CD4-positive, alpha-beta T cell treated with Interleukin-6 for 4 hours (primary cell): ENCODE data around the gene LARP4B.

ENCODE experiments used
- DNase-seq: peaks from one replicate; pipeline ENCODE4 v3.0.0-alpha.2; 2020; ENCODE audit warnings: mixed read lengths

Gene LARP4B

GRCh38 chr10:865257-865656 lies 66.2 kb downstream of the LARP4B start:
- no peak for DNase-seq

- DNase-seq = no peak
Observed at GRCh38 chr10:860519-860918, 71.0 kb downstream of the LARP4B start.

GRCh38 chr10:856416-857157 lies 74.9 kb downstream of the LARP4B start:
- DNase-seq = no peak

- no peak for DNase-seq
Observed at GRCh38 chr10:855671-856070, 75.8 kb downstream of the LARP4B start.

GRCh38 chr10:855079-855478 lies 76.4 kb downstream of the LARP4B start:
- DNase-seq = no peak

GRCh38 chr10:853017-853416 lies 78.5 kb downstream of the LARP4B start:
- DNase-seq = no peak

- no peak for DNase-seq
Observed at GRCh38 chr10:852386-852785, 79.1 kb downstream of the LARP4B start.

- DNase-seq = no peak
Observed at GRCh38 chr10:851901-852300, 79.6 kb downstream of the LARP4B start.

DNA sequence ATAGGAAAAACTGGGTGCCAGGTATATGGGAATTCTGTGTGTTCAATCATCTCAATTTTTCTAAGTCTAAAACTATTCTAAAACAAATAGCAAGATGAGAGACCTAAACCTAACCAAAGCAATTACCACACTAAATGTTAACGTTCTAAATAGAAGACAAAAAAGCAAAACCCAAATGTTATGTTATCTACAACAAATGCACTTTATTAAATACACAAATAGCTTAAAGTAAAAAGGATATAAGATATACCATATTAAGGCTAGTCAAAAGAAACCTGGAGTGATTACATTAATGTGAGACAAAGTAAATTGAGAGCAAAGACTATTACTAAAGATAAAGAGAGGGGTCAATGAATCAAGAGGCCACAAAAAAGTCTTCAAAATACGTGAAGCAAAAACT lies 81.4 kb downstream of the LARP4B start:
- no peak for DNase-seq

DNA sequence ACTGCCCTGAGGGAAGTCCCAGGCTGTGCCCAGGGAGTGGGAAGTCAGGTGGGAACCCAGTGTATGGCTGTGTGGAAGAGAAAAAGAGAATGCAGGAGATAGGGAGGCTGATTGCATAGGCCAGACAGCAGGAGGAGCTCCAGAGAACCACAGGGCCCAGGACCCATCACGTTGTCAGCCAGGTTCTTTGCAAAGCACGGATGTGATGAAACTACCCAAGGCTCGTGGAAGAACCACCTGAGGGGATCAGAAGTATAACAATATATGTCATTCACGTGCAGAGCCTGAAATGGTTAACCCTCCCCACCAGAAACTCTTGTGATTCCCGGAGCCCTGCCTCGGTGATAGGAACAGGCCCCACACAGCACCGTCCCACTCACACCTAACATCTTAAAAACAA lies 83.6 kb downstream of the LARP4B start:
- DNase-seq = no peak

GRCh38 chr10:846126-846685 lies 85.3 kb downstream of the LARP4B start:
- no peak for DNase-seq

DNA sequence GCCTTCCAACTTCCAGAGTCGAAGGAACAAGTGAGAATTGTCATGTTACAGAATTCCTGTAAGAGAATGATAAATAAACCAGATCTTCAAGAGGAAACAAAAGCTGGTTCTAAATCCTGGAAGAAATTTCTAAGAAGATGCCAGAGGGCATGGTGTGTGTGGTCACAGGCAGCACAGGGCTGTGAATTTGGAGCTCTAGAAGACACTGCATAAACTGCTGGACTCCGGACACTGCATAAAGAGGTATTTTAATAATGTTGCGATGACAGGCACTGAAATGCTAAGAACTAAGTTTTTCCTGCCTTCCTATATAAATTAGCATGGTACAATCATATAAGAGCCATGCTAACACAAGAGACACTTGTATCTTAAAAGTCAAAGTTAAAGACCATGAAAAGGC lies 86.0 kb downstream of the LARP4B start:
- no peak for DNase-seq

GRCh38 chr10:844552-844951 lies 87.0 kb downstream of the LARP4B start:
- DNase-seq = no peak

- DNase-seq = no peak
Observed at GRCh38 chr10:843703-844102, 87.8 kb downstream of the LARP4B start.

GRCh38 chr10:842795-843194 lies 88.7 kb downstream of the LARP4B start:
- no peak for DNase-seq

- DNase-seq = no peak
Observed at GRCh38 chr10:841535-841934, 90.0 kb downstream of the LARP4B start.

DNA sequence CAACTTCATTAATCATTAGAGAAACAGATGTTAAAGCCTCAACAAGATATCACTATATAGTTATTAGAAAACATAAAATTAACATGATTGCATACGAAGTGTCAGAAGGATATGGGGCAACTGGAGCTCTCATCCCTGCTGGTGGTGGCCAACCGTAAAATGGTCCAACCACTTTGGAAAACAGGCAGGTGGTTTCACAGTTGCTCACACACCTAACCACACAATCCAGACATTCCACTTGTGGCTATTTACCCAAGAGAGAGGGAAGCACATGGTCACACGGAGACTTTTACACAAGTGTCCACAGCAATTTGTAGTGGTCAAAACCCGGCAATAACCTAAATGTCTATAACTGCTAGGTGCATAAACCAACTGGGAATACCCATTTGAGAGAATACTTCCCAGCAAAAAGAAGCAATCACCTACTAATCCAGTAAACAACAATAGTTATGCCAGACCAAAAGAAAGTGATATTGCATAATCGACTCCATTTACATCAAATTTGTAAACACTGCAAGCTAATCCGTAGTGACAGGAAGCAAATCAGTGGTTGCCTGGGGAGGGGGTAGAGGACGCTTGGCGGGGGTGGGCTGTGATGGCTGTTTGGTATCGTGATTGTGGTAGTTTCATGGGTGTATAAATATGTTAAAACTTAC lies 91.8 kb downstream of the LARP4B start:
- DNase-seq = no peak

DNA sequence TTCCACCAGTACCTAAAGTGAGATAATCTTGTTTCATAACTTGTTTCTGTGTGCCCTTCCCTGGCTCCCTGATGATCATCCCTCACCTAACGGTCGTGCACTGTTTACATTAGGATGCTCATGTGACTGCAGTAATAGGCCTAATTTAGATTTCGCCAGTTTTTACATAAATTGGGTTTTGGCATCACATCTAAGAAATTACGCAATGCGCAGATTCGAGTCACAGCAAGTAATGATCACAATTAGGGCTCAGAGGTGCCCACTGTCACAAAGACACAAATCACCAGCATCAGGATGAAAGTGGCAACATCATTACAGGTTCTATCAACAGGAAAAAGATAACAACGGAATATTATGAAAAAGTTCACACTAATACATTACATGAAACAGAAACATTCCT lies 94.7 kb downstream of the LARP4B start:
- DNase-seq = no peak

- no peak for DNase-seq
Observed at GRCh38 chr10:834493-834892, 97.0 kb downstream of the LARP4B start.

- DNase-seq = no peak
Observed at GRCh38 chr10:829241-829640, 102.3 kb downstream of the LARP4B start.

DNA sequence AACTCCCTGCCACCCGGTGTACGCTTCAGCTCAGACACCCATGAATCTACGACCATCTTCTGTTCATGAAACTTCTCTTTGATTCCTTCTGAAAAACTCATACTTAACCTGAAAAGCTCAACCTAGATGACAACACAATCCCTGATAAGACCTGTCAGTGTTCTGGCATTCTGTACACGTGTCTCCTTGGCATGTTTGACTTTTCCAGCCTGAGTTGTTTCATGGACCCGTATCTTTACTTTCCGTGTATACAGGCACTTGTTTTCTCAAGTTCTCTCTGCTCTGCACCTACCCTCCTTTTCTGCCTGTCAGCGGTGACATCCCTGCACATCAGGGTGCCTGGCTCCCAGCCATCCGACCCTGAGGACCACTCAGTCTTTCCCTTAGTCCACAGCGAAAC lies 103.3 kb downstream of the LARP4B start:
- no peak for DNase-seq

DNA sequence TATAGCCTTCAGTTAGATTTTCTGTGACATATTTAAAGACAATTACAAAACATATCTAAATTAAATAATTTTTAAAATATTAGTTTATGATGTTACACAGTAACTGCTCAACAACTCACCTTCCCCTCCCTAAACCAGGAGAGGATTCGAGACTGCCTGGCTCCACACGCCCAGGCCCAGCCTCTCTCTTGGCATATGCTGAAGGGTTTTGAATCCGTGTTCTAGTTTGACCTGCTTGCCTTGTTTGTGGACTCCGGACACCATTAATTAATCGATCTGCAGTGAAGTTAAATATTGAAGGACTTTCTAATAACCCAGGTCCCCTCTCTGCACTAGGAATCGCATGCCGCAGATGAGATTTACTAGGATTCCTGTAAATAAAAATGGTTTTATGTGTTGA lies 106.6 kb downstream of the LARP4B start:
- no peak for DNase-seq

DNA sequence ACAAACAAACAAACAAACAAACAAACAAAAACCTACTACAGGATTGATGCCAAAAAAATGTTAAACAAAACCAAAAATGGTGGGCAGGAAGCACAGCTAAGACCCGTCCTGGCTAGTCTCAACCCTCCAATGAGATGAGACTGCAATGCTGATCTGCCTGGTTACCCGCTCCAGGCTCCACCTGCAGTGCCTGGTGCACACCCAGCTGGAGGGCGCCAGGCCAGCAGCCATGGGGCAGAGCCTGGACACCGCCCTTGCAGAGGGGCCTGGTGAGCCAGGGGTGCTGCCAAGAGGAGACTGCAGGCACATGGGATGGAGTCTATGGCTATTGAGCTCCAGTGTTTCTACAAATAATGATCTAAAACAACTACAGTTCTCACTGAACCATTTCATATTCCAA lies 107.0 kb downstream of the LARP4B start:
- no peak for DNase-seq

DNA sequence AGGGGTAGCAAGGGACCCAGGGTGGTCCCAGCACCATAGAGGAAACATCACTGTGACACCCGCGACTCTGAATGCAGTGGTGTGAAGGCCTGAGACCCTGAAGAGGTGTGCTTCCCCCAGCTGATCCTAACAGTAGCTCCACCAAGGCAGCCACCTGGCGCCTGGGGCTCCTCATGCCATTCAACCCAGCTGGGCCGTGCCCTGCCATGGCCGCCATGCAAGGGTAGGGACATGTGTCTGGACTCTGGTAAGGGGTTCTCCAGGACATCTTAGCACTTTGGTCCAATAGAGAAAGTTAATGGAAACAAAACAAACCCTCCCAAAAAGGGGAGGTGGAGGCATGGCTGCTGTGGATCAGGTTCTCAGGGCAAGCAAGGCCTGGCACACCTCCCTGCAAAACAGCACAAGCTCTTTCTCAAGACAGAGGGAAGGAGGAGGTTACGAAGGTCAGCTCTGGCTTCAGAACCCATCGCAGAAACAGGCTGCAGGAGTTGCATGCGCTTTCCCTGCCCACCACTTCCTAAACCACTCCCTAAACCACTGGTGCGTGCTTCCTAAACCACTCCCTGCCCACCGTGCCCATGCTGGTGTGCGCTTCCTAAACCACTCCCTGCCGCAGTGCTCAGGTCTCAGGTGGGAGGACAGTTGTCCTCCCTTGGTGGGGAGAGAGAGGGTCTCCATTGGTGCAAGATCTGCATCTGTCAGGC lies 108.7 kb downstream of the LARP4B start:
- DNase-seq = no peak
